ENCODE results near the gene PIP5K1B.

Gene PIP5K1B

GRCh38 chr9:68860419-68860818 lies 155.4 kb downstream of the PIP5K1B start:
- no peaks in the 10 kb centered on the region for H4K20me1 ChIP-seq (ENCODE audit: insufficient read depth, low read length)
- no peaks in the 10 kb centered on the region for H3K9me3 ChIP-seq (ENCODE audit: low read length)
- no peak overlapping the region for H3K27ac ChIP-seq (ENCODE audit: low read depth, low read length, poor library complexity, severe bottlenecking)
- no peak overlapping the region for H2AFZ ChIP-seq (ENCODE audit: low read length)
- H3K36me3 ChIP-seq (ENCODE audit: insufficient read depth, low read length), result no peaks in the 10 kb centered on the region
- no peak overlapping the region for H3K4me2 ChIP-seq (ENCODE audit: low read length)
- H3K4me3 ChIP-seq (ENCODE audit: low read depth, low read length, poor library complexity, severe bottlenecking), result no peak overlapping the region
- no peak for TF ChIP-seq CTCF (IDR thresholded peaks at IDR 0.05; ENCODE audit: low read length)
- TF ChIP-seq EZH2 (IDR thresholded peaks at IDR 0.05; ENCODE audit: borderline replicate concordance, low read length), result no peak
- no peak overlapping the region for H3K9ac ChIP-seq (ENCODE audit: low read length)
- H3K4me1 ChIP-seq (ENCODE audit: insufficient read depth, low read length, severe bottlenecking), result no peaks in the 10 kb centered on the region
- no peaks in the 10 kb centered on the region for H3F3A ChIP-seq (ENCODE audit: insufficient read depth, low read length)
- H3K9me2 ChIP-seq (ENCODE audit: low read depth, low read length), result no peaks in the 10 kb centered on the region
- no peaks in the 10 kb centered on the region for H3K79me2 ChIP-seq (ENCODE audit: insufficient read depth, low read length)
- H3K27me3 ChIP-seq (ENCODE audit: insufficient read depth, low read length), result no peaks in the 10 kb centered on the region

GRCh38 chr9:68861436-68861835 lies 156.4 kb downstream of the PIP5K1B start:
- H2AFZ ChIP-seq (ENCODE audit: low read length), result no peak overlapping the region
- no peak overlapping the region for H3K27ac ChIP-seq (ENCODE audit: low read depth, low read length, poor library complexity, severe bottlenecking)
- TF ChIP-seq EZH2 (IDR thresholded peaks at IDR 0.05; ENCODE audit: borderline replicate concordance, low read length) (no peak), CTCF (IDR thresholded peaks at IDR 0.05; ENCODE audit: low read length) (no peak)
- no peak overlapping the region for H3K4me3 ChIP-seq (ENCODE audit: low read depth, low read length, poor library complexity, severe bottlenecking)
- H3K4me1 ChIP-seq (ENCODE audit: insufficient read depth, low read length, severe bottlenecking), result no peaks in the 10 kb centered on the region
- no peaks in the 10 kb centered on the region for H3K9me3 ChIP-seq (ENCODE audit: low read length)
- H3K9ac ChIP-seq (ENCODE audit: low read length), result no peak overlapping the region
- no peak overlapping the region for H3K4me2 ChIP-seq (ENCODE audit: low read length)
- H4K20me1 ChIP-seq (ENCODE audit: insufficient read depth, low read length), result no peaks in the 10 kb centered on the region
- no peaks in the 10 kb centered on the region for H3K79me2 ChIP-seq (ENCODE audit: insufficient read depth, low read length)
- H3K27me3 ChIP-seq (ENCODE audit: insufficient read depth, low read length), result no peaks in the 10 kb centered on the region
- no peaks in the 10 kb centered on the region for H3K9me2 ChIP-seq (ENCODE audit: low read depth, low read length)
- no peaks in the 10 kb centered on the region for H3F3A ChIP-seq (ENCODE audit: insufficient read depth, low read length)
- H3K36me3 ChIP-seq (ENCODE audit: insufficient read depth, low read length), result no peaks in the 10 kb centered on the region

GRCh38 chr9:68867066-68867465 lies 162.0 kb downstream of the PIP5K1B start:
- H3K27me3 ChIP-seq (ENCODE audit: insufficient read depth, low read length), result no peaks in the 10 kb centered on the region
- H4K20me1 ChIP-seq (ENCODE audit: insufficient read depth, low read length), result no peaks in the 10 kb centered on the region
- no peaks in the 10 kb centered on the region for H3F3A ChIP-seq (ENCODE audit: insufficient read depth, low read length)
- no peak overlapping the region for H3K27ac ChIP-seq (ENCODE audit: low read depth, low read length, poor library complexity, severe bottlenecking)
- no peak overlapping the region for H2AFZ ChIP-seq (ENCODE audit: low read length)
- no peaks in the 10 kb centered on the region for H3K36me3 ChIP-seq (ENCODE audit: insufficient read depth, low read length)
- TF ChIP-seq CTCF (IDR thresholded peaks at IDR 0.05; ENCODE audit: low read length) (no peak), EZH2 (IDR thresholded peaks at IDR 0.05; ENCODE audit: borderline replicate concordance, low read length) (no peak)
- H3K4me1 ChIP-seq (ENCODE audit: insufficient read depth, low read length, severe bottlenecking), result no peaks in the 10 kb centered on the region
- no peaks in the 10 kb centered on the region for H3K79me2 ChIP-seq (ENCODE audit: insufficient read depth, low read length)
- H3K4me3 ChIP-seq (ENCODE audit: low read depth, low read length, poor library complexity, severe bottlenecking), result no peak overlapping the region
- no peaks in the 10 kb centered on the region for H3K9me3 ChIP-seq (ENCODE audit: low read length)
- H3K9me2 ChIP-seq (ENCODE audit: low read depth, low read length), result no peaks in the 10 kb centered on the region
- H3K9ac ChIP-seq (ENCODE audit: low read length), result no peak overlapping the region
- H3K4me2 ChIP-seq (ENCODE audit: low read length), result no peak overlapping the region
